H54 (cell line): ENCODE data around the gene OR1J1.

Experiments used
- DNase-seq: peaks from one replicate; pipeline ENCODE4 v3.0.0; 2011; ENCODE audit warnings: low spot score, mixed read lengths; ENCODE audit not compliant: insufficient read length
- FAIRE-seq: peaks from 3 replicates; lab custom pipeline; 2011; peaks lifted over from hg19 to GRCh38; lab: Jason Lieb, UNC
- POLR2A ChIP-seq: IDR thresholded peaks from 2 replicates; pipeline ENCODE4 v1.6.1; 2011; ENCODE audit warnings: low read depth, mild to moderate bottlenecking, low read length

The OR1J1 gene

GRCh38 chr9:122477826-122478225 lies at the start of gene OR1J1:
TSS of gene OR1J1 (minus strand) at chr9:122477926. CDS start at chr9:122477926, 0 bp downstream.
- no peak for TF ChIP-seq POLR2A
- FAIRE-seq (peak; percentile 43), DNase-seq (no peak)

GRCh38 chr9:122527193-122527592 lies 49.5 kb upstream of the OR1J1 start, which contains the start of gene OR1N1:
TSS of gene OR1N1 (minus strand) at chr9:122527293. CDS start at chr9:122527293, 0 bp downstream.
- DNase-seq (no peak), FAIRE-seq (no peak)
- TF ChIP-seq POLR2A = no peak

GRCh38 chr9:122526602-122527001 lies 48.9 kb upstream of the OR1J1 start:
- DNase-seq (no peak), FAIRE-seq (no peak)
- no peak for TF ChIP-seq POLR2A

GRCh38 chr9:122519376-122519775 lies 41.6 kb upstream of the OR1J1 start:
- DNase-seq = no peak
- FAIRE-seq = peak; percentile 11

GRCh38 chr9:122518841-122519240 lies 41.1 kb upstream of the OR1J1 start, which contains the start of gene OR1J4:
TSS of gene OR1J4 (plus strand) at chr9:122519141. CDS start at chr9:122519141, 0 bp downstream.
- no peak for TF ChIP-seq POLR2A
- FAIRE-seq (no peak), DNase-seq (no peak)

More at GRCh38 chr9:122519376-122519775, 41.6 kb upstream of the OR1J1 start:
- TF ChIP-seq POLR2A = no peak

GRCh38 chr9:122518226-122518625 lies 40.5 kb upstream of the OR1J1 start:
- FAIRE-seq = no peak
- no peak for DNase-seq
- no peak for TF ChIP-seq POLR2A

- no peak for TF ChIP-seq POLR2A
- FAIRE-seq (no peak), DNase-seq (no peak)
These were observed 32.8 kb upstream of the OR1J1 start, which contains the start of gene OR1J2 for GRCh38 chr9:122510502-122510901. TSS of gene OR1J2 (plus strand) at chr9:122510802. CDS start at chr9:122510802, 0 bp downstream.

- TF ChIP-seq POLR2A = no peak
- DNase-seq (no peak), FAIRE-seq (no peak)
These were observed 29.2 kb upstream of the OR1J1 start for GRCh38 chr9:122506964-122507363.

GRCh38 chr9:122498883-122499288 lies 21.2 kb upstream of the OR1J1 start:
- FAIRE-seq (peak; percentile 66), DNase-seq (peak; percentile 30)

GRCh38 chr9:122479062-122479461 lies 1.3 kb upstream of the OR1J1 start:
- no peak for TF ChIP-seq POLR2A
- FAIRE-seq = no peak
- no peak for DNase-seq

More at GRCh38 chr9:122498883-122499288, 21.2 kb upstream of the OR1J1 start:
- TF ChIP-seq POLR2A = no peak

GRCh38 chr9:122477346-122477745 lies 380 bp downstream of the OR1J1 start:
- FAIRE-seq (no peak), DNase-seq (no peak)
- TF ChIP-seq POLR2A = no peak

- FAIRE-seq (no peak), DNase-seq (no peak)
- no peak for TF ChIP-seq POLR2A
These were observed 2.0 kb downstream of the OR1J1 start for GRCh38 chr9:122475717-122476116.

- DNase-seq (no peak), FAIRE-seq (no peak)
- TF ChIP-seq POLR2A = no peak
These were observed 3.2 kb downstream of the OR1J1 start for GRCh38 chr9:122474561-122474960.

GRCh38 chr9:122468735-122469134 lies 9.0 kb downstream of the OR1J1 start:
- no peak for TF ChIP-seq POLR2A
- DNase-seq (no peak), FAIRE-seq (no peak)

GRCh38 chr9:122466456-122466855 lies 11.3 kb downstream of the OR1J1 start:
- no peak for TF ChIP-seq POLR2A
- DNase-seq (no peak), FAIRE-seq (no peak)
